CD14-positive monocyte (primary cell): ENCODE results near the gene ITGA3. TPM values are rescaled to one million over a fixed set of nuclear protein-coding genes. Genes with fewer than 3 reads are reported as not detected.

Experiments
- DNase-seq, 3 donors: peaks; one replicate each; pipeline ENCODE4 v3.0.0-alpha.2; 2011 to 2022
- H2AFZ ChIP-seq: 2 replicates; pipeline ENCODE4 v1.6.0; 2012; ENCODE audit warnings: mild to moderate bottlenecking, low read depth, low read length, inconsistent platforms; ENCODE audit not compliant: insufficient read depth, poor library complexity, severe bottlenecking
- H3K27ac ChIP-seq, 2 donors: 1 replicate in 1 of 2; 2 replicates in 1 of 2; pipeline ENCODE4 v1.5.1; 2012 to 2013; ENCODE audit warnings: low read length in 2 of 2, control low read depth in 1 of 2, inconsistent platforms in 1 of 2, low read depth in 1 of 2, mild to moderate bottlenecking in 1 of 2
- H3K27me3 ChIP-seq, 2 donors: one replicate each; pipeline versions ENCODE4 v1.6.0 to v1.6.1; 2011 to 2013; ENCODE audit warnings: low read length in 2 of 2; ENCODE audit not compliant: control insufficient read depth in 2 of 2, insufficient read depth in 2 of 2
- H3K36me3 ChIP-seq, 2 donors: replicated peaks in 1 of 2; 1 replicate in 1 of 2; 2 replicates in 1 of 2; pipeline versions ENCODE4 v1.5.1 to v1.6.1; 2012 to 2013; ENCODE audit warnings: low read length in 2 of 2, control low read depth in 1 of 2, inconsistent platforms in 1 of 2, mild to moderate bottlenecking in 1 of 2; ENCODE audit not compliant: insufficient read depth in 2 of 2, control insufficient read depth in 1 of 2
- H3K4me1 ChIP-seq, 2 donors: 1 replicate in 1 of 2; 2 replicates in 1 of 2; pipeline versions ENCODE4 v1.5.1 to v1.6.1; 2012 to 2013; ENCODE audit warnings: low read length in 2 of 2, control low read depth in 1 of 2, inconsistent platforms in 1 of 2, mild to moderate bottlenecking in 1 of 2, moderate library complexity in 1 of 2; ENCODE audit not compliant: insufficient read depth in 2 of 2, control insufficient read depth in 1 of 2
- H3K4me2 ChIP-seq: replicated peaks from 2 replicates; pipeline ENCODE3; 2012; ENCODE audit warnings: low read length, moderate library complexity, mild to moderate bottlenecking; ENCODE audit not compliant: poor library complexity, severe bottlenecking; ENCODE audit errors: extremely low read depth
- H3K4me3 ChIP-seq, 3 experiments: fragments of 200-600 bp in 1 of 3; sonication (generic) in 1 of 3; replicated peaks in 1 of 3; 1 replicate in 2 of 3; 2 replicates in 1 of 3; pipeline ENCODE4 v1.5.1; 2011 to 2013; ENCODE audit warnings: low read length in 3 of 3, mild to moderate bottlenecking in 3 of 3, control low read depth in 2 of 3, low read depth in 2 of 3, inconsistent platforms in 1 of 3, moderate library complexity in 1 of 3
- H3K79me2 ChIP-seq: 2 replicates; pipeline ENCODE4 v1.6.0; 2012; ENCODE audit warnings: mild to moderate bottlenecking, control low read depth, inconsistent platforms, low read length, moderate library complexity; ENCODE audit not compliant: insufficient read depth
- H3K9ac ChIP-seq: 2 replicates; pipeline ENCODE4 v1.6.0; 2017; ENCODE audit warnings: low read length, mild to moderate bottlenecking; ENCODE audit not compliant: insufficient read depth, poor library complexity, severe bottlenecking
- H3K9me3 ChIP-seq, 2 donors: replicated peaks in 1 of 2; 1 replicate in 1 of 2; 2 replicates in 1 of 2; pipeline versions ENCODE4 v1.5.1 to v1.6.1; 2012 to 2013; ENCODE audit warnings: low read length in 2 of 2, control low read depth in 1 of 2; ENCODE audit not compliant: control insufficient read depth in 1 of 2, insufficient read depth in 1 of 2
- H4K20me1 ChIP-seq: 2 replicates; pipeline ENCODE4 v1.6.0; 2012; ENCODE audit warnings: mild to moderate bottlenecking, low read length, control low read depth, moderate library complexity; ENCODE audit not compliant: insufficient read depth
- H3K27ac Mint-ChIP-seq, 7 donors: one replicate each; pipeline ENCODE4 v1.8.0; 2020; ENCODE audit warnings: mild to moderate bottlenecking in 7 of 7, mixed read lengths in 7 of 7, moderate library complexity in 6 of 7, inconsistent platforms in 2 of 7
- H3K27me3 Mint-ChIP-seq, 3 donors: one replicate each; pipeline ENCODE4 v1.8.0; 2021 to 2022; ENCODE audit warnings: low read depth in 3 of 3, mild to moderate bottlenecking in 3 of 3, mixed read lengths in 3 of 3, moderate library complexity in 3 of 3, inconsistent platforms in 1 of 3
- H3K36me3 Mint-ChIP-seq, 2 donors: one replicate each; pipeline ENCODE4 v1.8.0; 2020; ENCODE audit warnings: mixed read lengths in 2 of 2, inconsistent platforms in 1 of 2, mild to moderate bottlenecking in 1 of 2
- H3K4me1 Mint-ChIP-seq: one replicate; pipeline ENCODE4 v1.8.0; 2020; ENCODE audit warnings: mild to moderate bottlenecking, mixed read lengths
- H3K4me3 Mint-ChIP-seq, 2 donors: one replicate each; pipeline ENCODE4 v1.8.0; 2020; ENCODE audit warnings: mild to moderate bottlenecking in 2 of 2, mixed read lengths in 2 of 2, moderate library complexity in 1 of 2
- H3K9me3 Mint-ChIP-seq, 7 donors: one replicate each; pipeline ENCODE4 v1.8.0; 2020 to 2022; ENCODE audit warnings: mixed read lengths in 7 of 7, mild to moderate bottlenecking in 6 of 7, moderate library complexity in 6 of 7, inconsistent platforms in 2 of 7
- CTCF ChIP-seq: fragments of 200-600 bp; IDR thresholded peaks from one replicate; pipeline ENCODE4 v1.8.0; 2022; ENCODE audit warnings: antibody characterized with exemption, mild to moderate bottlenecking
- WGBS: methylation state at CpG from one replicate; pipeline ENCODE4 v1.1.5; 2013; ENCODE audit warnings: missing lambda C conversion rate; ENCODE audit not compliant: insufficient coverage; 5-methylcytosine and 5-hydroxymethylcytosine counted together
- intact Hi-C, 2 donors: fragments of 100-400 bp; cut with micrococcal nuclease; formaldehyde crosslinking; loops; one replicate each; pipeline versions ENCODE4 v1.15.0 to v1.15.1; 2023
- polyA plus RNA-seq, 3 donors: library from polyadenylated mRNA; depleted of rRNA in 1 of 3; unstranded in 2 of 3; stranded (reverse) in 1 of 3; fragments of 300-500 nt in 2 of 3; fragments of >200 nt in 1 of 3; fragmentation: Illumina TruSeq in 2 of 3; gene quantifications; 1 replicate in 2 of 3; 2 replicates in 1 of 3; pipeline ENCODE4 v1.2.3, GENCODE V29; 2012 to 2021

The ITGA3 gene
- polyA plus RNA-seq, 3 donors: 0.31 to 0.36 TPM; not detected in 1

- no peak overlapping the region for H3K27ac Mint-ChIP-seq
- Histone ChIP-seq H3K9ac (no peak overlapping the region), H3K4me1 (peaks cover 10 to 16% of the 10 kb centered on the region in 2 donors), H3K27ac (no peak overlapping the region), H3K4me2 (peak overlapping the region; percentile 34), H2AFZ (no peak overlapping the region), H3K36me3 (no peaks in the 10 kb centered on the region), H3K4me3 (peak overlapping the region in 1 of 3 experiments; percentile 32), H3K27me3 (peaks cover 0 to 21% of the 10 kb centered on the region in 2 donors), H4K20me1 (no peaks in the 10 kb centered on the region), H3K79me2 (no peaks in the 10 kb centered on the region), H3K9me3 (no peaks in the 10 kb centered on the region)
- peak; percentile 46 to 62 (median 57) for DNase-seq
- TF ChIP-seq CTCF: peak; percentile 92
- peaks cover 0 to 3% (median 0%) of the 10 kb centered on the region in 7 donors for H3K9me3 Mint-ChIP-seq
- H3K27me3 Mint-ChIP-seq: peaks cover 25 to 40% (median 30%) of the 10 kb centered on the region in 3 donors
- intact Hi-C loops: loop anchor here (1.0 to 2.0 kb wide), 2 partner anchors 60 kb away; no protein-coding TSS in a partner anchor
- WGBS: 0% methylated on average over 2 of the region's 6 CpGs
- no peaks in the 10 kb centered on the region for H3K36me3 Mint-ChIP-seq
- H3K4me1 Mint-ChIP-seq: peaks cover 19% of the 10 kb centered on the region
- peak overlapping the region in 1 of 2 donors; percentile 65 for H3K4me3 Mint-ChIP-seq
Observed at GRCh38 chr17:50026837-50027171, 29.1 kb upstream of the ITGA3 start.

- Histone ChIP-seq H3K9me3 (no peaks in the 10 kb centered on the region), H2AFZ (peak overlapping the region; percentile 56), H3K4me3 (peak overlapping the region in 1 of 3 experiments; percentile 32), H3K4me1 (peaks cover 10 to 16% of the 10 kb centered on the region in 2 donors), H4K20me1 (no peaks in the 10 kb centered on the region), H3K79me2 (no peaks in the 10 kb centered on the region), H3K9ac (peak overlapping the region; percentile 4), H3K36me3 (no peaks in the 10 kb centered on the region), H3K27ac (no peak overlapping the region), H3K27me3 (peaks cover 0 to 21% of the 10 kb centered on the region in 2 donors), H3K4me2 (peak overlapping the region; percentile 34)
- 2% methylated on average over 23 of the region's 27 CpGs for WGBS
- peak; percentile 39 to 68 (median 46) for DNase-seq
- Mint-ChIP-seq H3K9me3 (peaks cover 0 to 3% (median 0%) of the 10 kb centered on the region in 7 donors), H3K27me3 (peaks cover 25 to 40% (median 26%) of the 10 kb centered on the region in 3 donors), H3K27ac (peak overlapping the region in 3 of 7 donors; percentile 35 to 75 (median 73)), H3K4me1 (peaks cover 19% of the 10 kb centered on the region), H3K36me3 (no peaks in the 10 kb centered on the region), H3K4me3 (peak overlapping the region; percentile 56 to 65)
- TF ChIP-seq CTCF: peak; percentile 77
- intact Hi-C loops: loop anchor here in 1 of 2 donors (2.0 kb wide), 1 partner anchor 59 kb away; no protein-coding TSS in a partner anchor
Observed at GRCh38 chr17:50027172-50027880, 28.6 kb upstream of the ITGA3 start.
